AG04450 (cell line): ENCODE data around the gene OR6V1. TPM values are rescaled to one million over a fixed set of nuclear protein-coding genes. Genes with fewer than 3 reads are reported as not detected.

ENCODE experiments used
- CTCF ChIA-PET: fragments of 300-600, 350-600 bp; formaldehyde crosslinking; extraction: SDS; loops from one replicate; lab custom pipeline; 2022; ENCODE audit warnings: antibody characterized with exemption, inconsistent platforms; lab: Charles Lee
- POLR2A ChIA-PET: fragments of 350-600 bp; formaldehyde crosslinking; extraction: SDS; loops from one replicate; lab custom pipeline; 2021; ENCODE audit warnings: antibody characterized with exemption, inconsistent platforms; lab: Yijun Ruan, JAX
- DNase-seq: peaks from one replicate; pipeline ENCODE4 v3.0.0-alpha.2; 2011; ENCODE audit warnings: low read depth, low spot score
- H3K27ac ChIP-seq: one replicate; pipeline ENCODE4 v1.5.1; 2012; ENCODE audit warnings: low read depth, low read length, control low read depth
- H3K27me3 ChIP-seq: one replicate; pipeline ENCODE4 v1.6.0; 2012; ENCODE audit warnings: low read length; ENCODE audit not compliant: control insufficient read depth, insufficient read depth
- H3K4me3 ChIP-seq: 2 replicates; pipeline ENCODE4 v1.5.1; 2011; ENCODE audit warnings: mild to moderate bottlenecking, low read depth, low read length, control low read depth
- H3K9me3 ChIP-seq: 2 replicates; pipeline ENCODE4 v1.5.1; 2012; ENCODE audit warnings: low read length; ENCODE audit not compliant: control insufficient read depth, insufficient read depth
- CTCF ChIP-seq: IDR thresholded peaks from 2 replicates; pipeline ENCODE4 v1.5.1; 2011; ENCODE audit warnings: low read depth, low read length, control low read depth, inconsistent platforms
- polyA plus RNA-seq: library from polyadenylated mRNA; depleted of rRNA; stranded (reverse); fragments of >200 nt; gene quantifications from 2 replicates; pipeline ENCODE4 v1.2.3, GENCODE V29; 2011

OR6V1 gene
- polyA plus RNA-seq, 1 experiment = not detected

DNA sequence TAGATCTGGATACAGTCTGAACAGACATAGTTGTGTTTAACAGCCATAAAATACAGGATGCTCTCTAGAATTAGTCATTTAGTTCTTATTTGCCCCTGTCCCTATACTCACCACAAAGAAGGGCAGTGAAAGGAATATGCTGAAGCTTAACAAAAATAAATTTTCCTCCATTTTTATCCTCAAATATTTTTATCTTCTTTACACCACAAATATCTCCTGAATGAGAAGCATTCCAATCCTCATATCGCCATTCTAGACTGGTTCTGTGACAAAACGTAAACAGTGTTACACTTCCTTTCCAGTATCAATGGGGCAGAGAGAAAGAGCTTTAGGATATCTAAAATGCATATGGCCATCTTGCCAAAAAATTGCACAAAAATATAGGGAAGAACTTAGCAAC lies 26.8 kb upstream of the OR6V1 start:
- H3K9me3 ChIP-seq = no peaks in the 10 kb centered on the region; the same call in none of the 2 replicates
- H3K4me3 ChIP-seq = no peak overlapping the region
- H3K27ac ChIP-seq = no peak overlapping the region
- no peak for DNase-seq
- POLR2A ChIA-PET = no interaction called here
- CTCF ChIA-PET = interaction anchor here (1.1 kb wide), 1 partner anchor 190 kb away, joined by 3 read pairs; no protein-coding TSS in a partner anchor
- H3K27me3 ChIP-seq = no peaks in the 10 kb centered on the region
- no peak for TF ChIP-seq CTCF

DNA sequence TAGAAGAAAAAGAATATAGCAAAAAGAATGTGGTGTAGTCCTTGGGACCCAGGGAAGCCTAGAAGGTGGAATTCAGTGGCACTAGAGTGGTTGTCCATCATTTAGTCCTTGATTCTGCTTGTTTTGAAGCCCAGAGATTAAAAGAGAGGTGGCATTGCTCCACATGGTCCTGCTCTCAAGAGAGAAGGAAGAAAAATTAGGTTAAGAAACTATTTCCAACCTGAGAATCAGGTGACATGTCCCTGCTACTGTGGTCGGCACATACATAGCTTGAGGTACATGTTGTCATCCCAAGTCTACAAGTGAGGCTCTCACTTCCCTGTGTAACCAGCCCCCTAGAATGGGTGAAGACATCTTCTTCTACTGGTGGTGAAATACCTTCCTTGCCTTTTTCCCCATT lies 25.1 kb upstream of the OR6V1 start, which contains the start of gene OR9A2:
TSS of gene OR9A2 (minus strand) at position 101 of the 400 bp plus-strand sequence. CDS start at position 101, 0 bp downstream.
- Histone ChIP-seq H3K9me3 (no peaks in the 10 kb centered on the region; the same call in none of the 2 replicates), H3K27ac (no peak within 1 kb of the TSS), H3K4me3 (no peak within 1 kb of the TSS), H3K27me3 (no peaks in the 10 kb centered on the region)
- DNase-seq = no peak
- CTCF ChIA-PET = no interaction called here
- TF ChIP-seq CTCF = no peak
- POLR2A ChIA-PET = no interaction called here

DNA sequence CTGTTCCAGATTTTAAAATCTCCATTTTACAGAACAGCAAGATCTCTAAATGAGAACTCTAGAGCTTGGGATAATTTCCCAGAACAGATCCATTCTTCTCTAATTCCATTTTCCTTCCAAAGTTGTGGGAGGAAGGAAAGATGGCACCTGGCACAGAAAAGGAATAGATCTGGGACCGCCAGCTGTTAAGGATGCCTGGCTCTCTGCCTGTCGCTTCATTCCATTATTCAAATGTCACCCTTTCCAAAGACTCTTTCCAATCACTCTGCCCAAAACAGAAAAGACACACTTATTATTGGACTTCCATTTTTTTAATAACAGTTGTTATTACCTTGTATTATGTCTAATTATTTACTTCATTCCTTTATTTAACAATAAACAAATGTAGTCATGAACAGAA lies 24.5 kb upstream of the OR6V1 start:
- ChIA-PET POLR2A (no interaction called here), CTCF (interaction anchor here (0.6 kb wide), 1 partner anchor 188 kb away, joined by 3 read pairs; no protein-coding TSS in a partner anchor)
- Histone ChIP-seq H3K27ac (no peak overlapping the region), H3K4me3 (no peak overlapping the region), H3K27me3 (no peaks in the 10 kb centered on the region), H3K9me3 (no peaks in the 10 kb centered on the region; the same call in none of the 2 replicates)
- DNase-seq = no peak
- TF ChIP-seq CTCF = no peak

DNA sequence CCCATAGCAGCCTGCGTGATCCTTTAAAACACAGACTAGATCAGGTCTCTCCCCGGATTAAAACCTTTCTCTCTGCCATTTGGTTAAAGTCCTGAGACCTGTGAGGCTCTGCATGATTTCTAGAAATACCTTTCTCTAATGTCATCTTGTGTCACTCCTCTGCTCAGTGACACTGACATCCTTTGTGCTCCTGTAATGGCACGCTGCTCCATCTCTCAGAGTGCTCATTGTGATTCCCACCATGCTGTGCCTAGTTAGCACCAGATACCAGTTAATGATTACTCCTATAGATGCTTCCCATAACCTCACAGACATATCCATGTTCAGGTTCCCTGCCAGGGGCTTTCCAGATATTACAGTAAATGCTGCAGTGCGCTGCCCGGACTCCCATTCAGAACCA lies 13.5 kb upstream of the OR6V1 start:
- ChIA-PET POLR2A (no interaction called here), CTCF (interaction anchor here (1.7 kb wide), 1 partner anchor 177 kb away, joined by 3 read pairs; no protein-coding TSS in a partner anchor)
- no peak overlapping the region for H3K27ac ChIP-seq
- no peak overlapping the region for H3K4me3 ChIP-seq
- no peaks in the 10 kb centered on the region for H3K27me3 ChIP-seq
- H3K9me3 ChIP-seq = no peaks in the 10 kb centered on the region; the same call in 1 of the 2 replicates
- DNase-seq = no peak
- no peak for TF ChIP-seq CTCF

DNA sequence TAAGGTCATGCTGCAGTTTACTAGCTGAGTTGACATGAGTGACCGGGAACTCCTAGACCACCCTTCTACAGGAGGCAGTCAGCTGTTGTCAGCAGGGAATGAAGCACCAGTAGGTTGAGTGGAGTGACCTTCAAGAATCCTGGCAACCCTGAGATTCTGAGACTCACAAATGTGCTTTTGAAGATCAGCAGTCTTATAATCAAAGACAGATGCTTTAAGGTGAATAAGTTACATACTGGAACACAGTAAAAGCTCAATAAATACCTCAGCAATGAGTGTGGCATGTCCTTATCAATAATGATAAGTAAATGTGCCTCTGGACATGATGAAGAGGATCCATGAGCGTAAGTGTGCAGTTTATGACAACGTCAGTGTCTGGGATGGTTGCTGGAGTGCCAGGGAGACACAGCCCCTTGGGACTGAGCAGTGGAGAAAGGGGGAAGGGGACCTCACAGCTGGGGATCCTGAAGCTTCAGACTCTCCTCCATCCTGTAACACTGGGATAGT lies 11.9 kb upstream of the OR6V1 start:
- Histone ChIP-seq H3K27me3 (no peaks in the 10 kb centered on the region), H3K27ac (no peak overlapping the region), H3K4me3 (no peak overlapping the region), H3K9me3 (no peaks in the 10 kb centered on the region; the same call in 1 of the 2 replicates)
- no peak for DNase-seq
- TF ChIP-seq CTCF = no peak
- ChIA-PET POLR2A (no interaction called here), CTCF (no interaction called here)
